ENCODE measurements around the gene C1orf174. TPM values are rescaled to one million over a fixed set of nuclear protein-coding genes. Genes with fewer than 3 reads are reported as not detected.

C1orf174 gene
- total RNA-seq, 3 donors from 2014 or later, result 17.6 to 24.9 (median 18.1) TPM

GRCh38 chr1:3925256-3925655, 25.2 kb upstream of the C1orf174 start:
- no peak for DNase-seq (ENCODE audit: low spot score in 2 of 2)

GRCh38 chr1:3924825-3925220, 24.8 kb upstream of the C1orf174 start:
- H3K36me3 ChIP-seq, result no peaks in the 10 kb centered on the region
- H3K9me3 ChIP-seq, result no peaks in the 10 kb centered on the region
- no peak overlapping the region for H3K27ac ChIP-seq
- no peaks in the 10 kb centered on the region for H3K4me1 ChIP-seq
- no peak overlapping the region for H3K4me3 ChIP-seq
- no peak for DNase-seq (ENCODE audit: low spot score in 2 of 2)
- H3K27me3 ChIP-seq, result peaks cover 0 to 31% of the 10 kb centered on the region in 2 donors
- TF ChIP-seq CTCF (IDR thresholded peaks at IDR 0.05) (no peak), POLR2A (IDR thresholded peaks at IDR 0.05) (no peak), POLR2AphosphoS5 (IDR thresholded peaks at IDR 0.05) (no peak)
- intact Hi-C loops (cut with DNase I; ENCODE audit: low total_unique reads), result no loop called here

More at GRCh38 chr1:3925256-3925655, 25.2 kb upstream of the C1orf174 start:
- TF ChIP-seq POLR2AphosphoS5 (IDR thresholded peaks at IDR 0.05) (no peak), CTCF (IDR thresholded peaks at IDR 0.05) (no peak), POLR2A (IDR thresholded peaks at IDR 0.05) (no peak)
- Histone ChIP-seq H3K27ac (no peak overlapping the region), H3K27me3 (peaks cover 0 to 31% of the 10 kb centered on the region in 2 donors), H3K9me3 (no peaks in the 10 kb centered on the region), H3K4me3 (no peak overlapping the region), H3K36me3 (no peaks in the 10 kb centered on the region), H3K4me1 (no peaks in the 10 kb centered on the region)
- intact Hi-C loops (cut with DNase I; ENCODE audit: low total_unique reads), result no loop called here

GRCh38 chr1:3924186-3924824, 24.2 kb upstream of the C1orf174 start:
- no peak for DNase-seq (ENCODE audit: low spot score in 2 of 2)
- H3K4me1 ChIP-seq, result no peaks in the 10 kb centered on the region
- H3K27me3 ChIP-seq, result peaks cover 0 to 36% of the 10 kb centered on the region in 2 donors
- no peaks in the 10 kb centered on the region for H3K9me3 ChIP-seq
- no peaks in the 10 kb centered on the region for H3K36me3 ChIP-seq
- intact Hi-C loops (cut with DNase I; ENCODE audit: low total_unique reads), result no loop called here
- H3K4me3 ChIP-seq, result no peak overlapping the region
- H3K27ac ChIP-seq, result no peak overlapping the region
- TF ChIP-seq CTCF (IDR thresholded peaks at IDR 0.05) (no peak), POLR2A (IDR thresholded peaks at IDR 0.05) (no peak), POLR2AphosphoS5 (IDR thresholded peaks at IDR 0.05) (no peak)

GRCh38 chr1:3923378-3924185, 23.5 kb upstream of the C1orf174 start:
- Histone ChIP-seq H3K27me3 (peaks cover 0 to 44% of the 10 kb centered on the region in 2 donors), H3K4me1 (no peaks in the 10 kb centered on the region), H3K4me3 (no peak overlapping the region), H3K9me3 (no peaks in the 10 kb centered on the region), H3K36me3 (no peaks in the 10 kb centered on the region), H3K27ac (no peak overlapping the region)
- TF ChIP-seq CTCF (IDR thresholded peaks at IDR 0.05), result no peak
- TF ChIP-seq POLR2AphosphoS5 (IDR thresholded peaks at IDR 0.05), result no peak
- no peak for TF ChIP-seq POLR2A (IDR thresholded peaks at IDR 0.05)
- intact Hi-C loops (cut with DNase I; ENCODE audit: low total_unique reads), result no loop called here
- no peak for DNase-seq (ENCODE audit: low spot score in 2 of 2)

GRCh38 chr1:3922851-3923250, 22.8 kb upstream of the C1orf174 start:
- no peak overlapping the region for H3K4me3 ChIP-seq

More at GRCh38 chr1:3922851-3923250, 22.8 kb upstream of the C1orf174 start:
- intact Hi-C loops (cut with DNase I; ENCODE audit: low total_unique reads), result no loop called here
- H3K27me3 ChIP-seq, result peaks cover 0 to 47% of the 10 kb centered on the region in 2 donors
- no peaks in the 10 kb centered on the region for H3K9me3 ChIP-seq
- H3K27ac ChIP-seq, result no peak overlapping the region
- H3K4me1 ChIP-seq, result no peaks in the 10 kb centered on the region
- H3K36me3 ChIP-seq, result no peaks in the 10 kb centered on the region
- TF ChIP-seq CTCF (IDR thresholded peaks at IDR 0.05) (no peak), POLR2A (IDR thresholded peaks at IDR 0.05) (no peak), POLR2AphosphoS5 (IDR thresholded peaks at IDR 0.05) (no peak)
- no peak for DNase-seq (ENCODE audit: low spot score in 2 of 2)
